Stomach smooth muscle (tissue), 2 donors: ENCODE measurements around the gene LIG3.
"Not testable (repeated sequence)": the region's sequence is repeated elsewhere in the genome, so short reads cannot be mapped to it uniquely, and the experiment has no call there.

ENCODE experiments used
- H3K27ac ChIP-seq: one replicate; pipeline ENCODE4 v1.7.0; 2013; ENCODE audit warnings: mild to moderate bottlenecking, low read length, inconsistent platforms
- H3K27me3 ChIP-seq, 2 donors: one replicate each; pipeline ENCODE4 v1.7.0; 2013; ENCODE audit warnings: low read length in 2 of 2; ENCODE audit not compliant: insufficient read depth in 2 of 2, control insufficient read depth in 1 of 2
- H3K36me3 ChIP-seq, 2 donors: one replicate each; pipeline ENCODE4 v1.7.0; 2013; ENCODE audit warnings: low read length in 2 of 2; ENCODE audit not compliant: control insufficient read depth in 2 of 2, insufficient read depth in 2 of 2
- H3K4me1 ChIP-seq: one replicate; pipeline ENCODE4 v1.7.0; 2013; ENCODE audit warnings: low read length; ENCODE audit not compliant: control insufficient read depth, insufficient read depth
- H3K4me3 ChIP-seq, 2 donors: one replicate each; pipeline ENCODE4 v1.7.0; 2013; ENCODE audit warnings: low read length in 2 of 2
- H3K9ac ChIP-seq, 2 donors: one replicate each; pipeline ENCODE4 v1.7.0; 2013; ENCODE audit warnings: low read length in 2 of 2, mild to moderate bottlenecking in 1 of 2
- H3K9me3 ChIP-seq, 2 donors: one replicate each; pipeline ENCODE4 v1.7.0; 2013; ENCODE audit warnings: low read length in 2 of 2; ENCODE audit not compliant: control insufficient read depth in 2 of 2
- donor health status: healthy.
- donor health status: Pancreatic carcinoma.

The LIG3 gene

DNA sequence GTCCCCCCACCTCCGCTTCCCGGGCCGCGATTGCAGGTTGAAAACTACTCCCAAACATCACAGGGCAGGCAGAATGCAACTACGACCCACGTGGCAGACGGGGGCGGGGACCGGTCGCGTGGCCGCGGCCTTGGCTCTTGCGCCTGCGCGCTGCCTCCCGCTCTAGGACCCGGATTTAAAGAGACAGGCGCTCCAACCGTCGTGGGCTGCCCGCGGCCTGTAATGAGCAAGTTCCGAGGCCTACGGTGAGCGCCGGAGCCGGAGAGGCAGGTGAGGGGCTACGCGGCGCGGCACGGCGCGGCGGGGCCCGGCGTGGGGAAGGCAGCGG, at the start of gene LIG3:
Gene LIG3, plus strand, starts transcription at position 160 of the 328 bp plus-strand sequence. CDS start 2,494 bp downstream, outside the sequence.
- Histone ChIP-seq H3K4me3 (peak within 1 kb of the TSS; percentile 70 to 82), H3K27me3 (no peaks in the 10 kb centered on the region), H3K9ac (peak within 1 kb of the TSS; percentile 94 to 99), H3K36me3 (peaks cover 7% of the 10 kb centered on the region in 2 donors), H3K27ac (peak within 1 kb of the TSS; percentile 96), H3K9me3 (no peaks in the 10 kb centered on the region), H3K4me1 (peaks cover 17% of the 10 kb centered on the region)

DNA sequence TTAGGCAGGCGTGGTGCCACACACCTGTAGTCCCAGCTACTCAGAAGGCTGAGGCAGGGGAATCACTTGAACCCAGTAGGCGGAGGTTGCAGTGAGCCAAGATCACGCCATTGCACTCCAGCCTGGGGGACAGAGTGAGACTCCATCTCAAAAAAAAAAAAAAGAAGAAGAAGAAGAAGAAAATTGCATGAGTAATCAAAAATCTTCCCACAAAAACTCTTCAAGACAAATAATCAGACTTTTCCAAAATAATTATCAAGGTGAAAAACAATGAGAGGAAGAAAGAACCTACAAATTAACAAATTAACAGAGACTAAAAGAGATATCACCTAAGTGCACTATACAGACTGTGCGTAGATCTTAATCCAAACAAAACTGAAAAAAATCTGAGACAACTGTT, 29.5 kb upstream of the LIG3 start:
- not testable (repeated sequence) for H3K27me3 ChIP-seq, H3K36me3 ChIP-seq, H3K4me1 ChIP-seq, H3K9me3 ChIP-seq, H3K27ac ChIP-seq, H3K9ac ChIP-seq, H3K4me3 ChIP-seq

DNA sequence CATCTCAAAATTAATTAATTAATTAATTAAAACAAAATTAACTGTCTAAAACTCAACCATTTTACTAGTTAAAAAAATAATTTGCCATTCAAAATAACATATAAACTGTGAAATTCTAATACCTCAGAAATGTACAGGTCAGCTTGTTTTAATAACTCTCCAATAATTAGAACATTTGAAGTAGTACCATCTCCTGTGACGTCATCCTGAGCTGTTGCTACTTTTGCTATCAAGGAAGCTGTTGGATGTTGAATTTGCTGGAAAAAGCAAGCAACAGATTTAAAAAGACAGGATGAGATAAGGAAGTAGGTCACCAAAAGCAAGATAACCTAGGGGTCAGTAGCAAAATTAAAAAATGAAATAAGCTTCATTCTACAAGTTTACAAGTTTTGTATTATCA, 21.9 kb upstream of the LIG3 start:
- peaks cover 16% of the 10 kb centered on the region for H3K4me1 ChIP-seq
- no peaks in the 10 kb centered on the region for H3K36me3 ChIP-seq
- no peaks in the 10 kb centered on the region for H3K9me3 ChIP-seq
- H3K27me3 ChIP-seq, result no peaks in the 10 kb centered on the region
- no peak overlapping the region for H3K27ac ChIP-seq
- no peak overlapping the region for H3K4me3 ChIP-seq
- H3K9ac ChIP-seq, result no peak overlapping the region

DNA sequence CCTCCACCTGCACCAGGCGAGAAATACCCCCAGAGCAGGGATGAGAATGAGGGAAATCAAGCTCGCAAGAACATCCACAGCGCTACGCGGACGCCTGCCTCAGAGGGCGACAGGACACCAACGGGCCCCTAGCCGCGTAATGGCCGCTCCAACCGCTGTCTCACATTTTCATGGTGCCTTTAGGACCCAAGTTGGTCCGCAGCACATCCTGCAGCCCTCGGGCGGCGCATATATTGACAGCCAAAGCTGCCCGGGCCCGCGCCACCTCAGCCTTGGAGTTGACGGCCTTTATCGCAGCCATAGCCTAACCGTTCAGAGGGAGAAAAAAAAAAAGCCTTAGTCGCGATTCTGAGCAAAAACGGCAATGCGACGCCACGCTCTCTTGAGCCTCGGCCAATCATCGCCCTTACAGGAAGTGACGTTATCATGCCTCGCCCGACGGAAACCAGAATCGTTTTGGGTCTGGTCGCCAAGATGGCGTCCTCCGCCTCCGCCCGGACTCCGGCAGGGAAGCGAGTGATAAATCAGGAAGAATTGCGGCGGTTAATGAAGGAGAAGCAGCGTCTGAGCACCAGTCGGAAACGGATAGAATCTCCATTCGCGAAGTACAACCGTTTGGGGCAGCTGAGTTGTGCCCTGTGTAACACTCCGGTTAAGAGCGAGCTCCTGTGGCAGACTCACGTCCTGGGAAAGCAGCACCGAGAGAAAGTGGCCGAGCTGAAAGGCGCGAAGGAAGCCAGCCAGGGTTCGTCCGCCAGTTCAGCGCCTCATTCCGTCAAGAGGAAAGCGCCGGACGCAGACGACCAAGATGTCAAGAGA, 19.0 kb upstream of the LIG3 start, which contains the start of the genes CCT6B and ZNF830:
Gene CCT6B, minus strand, starts transcription at position 368 of the 819 bp plus-strand sequence. Its CDS starts 67 bp downstream, at position 301.
Gene ZNF830, plus strand, starts transcription at position 448 of the 819 bp plus-strand sequence. Its CDS starts 27 bp downstream, at position 475.
- peaks cover 16% of the 10 kb centered on the region for H3K4me1 ChIP-seq
- no peaks in the 10 kb centered on the region for H3K9me3 ChIP-seq
- peak within 1 kb of the TSS; percentile 98 to 100 for H3K4me3 ChIP-seq
- peak within 1 kb of the TSS; percentile 99 for H3K27ac ChIP-seq
- H3K9ac ChIP-seq, result peak within 1 kb of the TSS; percentile 98 to 99
- peaks cover 7 to 12% of the 10 kb centered on the region in 2 donors for H3K36me3 ChIP-seq
- no peaks in the 10 kb centered on the region for H3K27me3 ChIP-seq

GRCh38 chr17:34974179-34974578, 6.1 kb upstream of the LIG3 start:
- Histone ChIP-seq H3K4me3 (no peak overlapping the region), H3K9me3 (no peaks in the 10 kb centered on the region), H3K36me3 (no peaks in the 10 kb centered on the region), H3K27me3 (no peaks in the 10 kb centered on the region), H3K9ac (no peak overlapping the region), H3K27ac (no peak overlapping the region), H3K4me1 (no peaks in the 10 kb centered on the region)

GRCh38 chr17:34974794-34975785, 5.2 kb upstream of the LIG3 start:
- Histone ChIP-seq H3K9ac (no peak overlapping the region), H3K27me3 (no peaks in the 10 kb centered on the region), H3K36me3 (no peaks in the 10 kb centered on the region), H3K9me3 (no peaks in the 10 kb centered on the region), H3K4me1 (peaks cover 4% of the 10 kb centered on the region), H3K4me3 (no peak overlapping the region), H3K27ac (no peak overlapping the region)

GRCh38 chr17:34979153-34979552, 1.2 kb upstream of the LIG3 start:
- H3K27ac ChIP-seq, result no peak overlapping the region
- peak overlapping the region in 1 of 2 donors; percentile 42 for H3K4me3 ChIP-seq
- H3K9ac ChIP-seq, result peak overlapping the region in 1 of 2 donors; percentile 99
- peaks cover 3 to 7% of the 10 kb centered on the region in 2 donors for H3K36me3 ChIP-seq
- H3K9me3 ChIP-seq, result no peaks in the 10 kb centered on the region
- peaks cover 17% of the 10 kb centered on the region for H3K4me1 ChIP-seq
- H3K27me3 ChIP-seq, result no peaks in the 10 kb centered on the region

- H3K4me1 ChIP-seq, result peaks cover 17% of the 10 kb centered on the region
- peak overlapping the region; percentile 94 to 99 for H3K9ac ChIP-seq
- no peaks in the 10 kb centered on the region for H3K9me3 ChIP-seq
- H3K27ac ChIP-seq, result peak overlapping the region; percentile 96
- H3K4me3 ChIP-seq, result peak overlapping the region; percentile 42 to 82
- peaks cover 3 to 7% of the 10 kb centered on the region in 2 donors for H3K36me3 ChIP-seq
- H3K27me3 ChIP-seq, result no peaks in the 10 kb centered on the region
Observed at GRCh38 chr17:34979650-34980352, 511 bp upstream of the LIG3 start.

DNA sequence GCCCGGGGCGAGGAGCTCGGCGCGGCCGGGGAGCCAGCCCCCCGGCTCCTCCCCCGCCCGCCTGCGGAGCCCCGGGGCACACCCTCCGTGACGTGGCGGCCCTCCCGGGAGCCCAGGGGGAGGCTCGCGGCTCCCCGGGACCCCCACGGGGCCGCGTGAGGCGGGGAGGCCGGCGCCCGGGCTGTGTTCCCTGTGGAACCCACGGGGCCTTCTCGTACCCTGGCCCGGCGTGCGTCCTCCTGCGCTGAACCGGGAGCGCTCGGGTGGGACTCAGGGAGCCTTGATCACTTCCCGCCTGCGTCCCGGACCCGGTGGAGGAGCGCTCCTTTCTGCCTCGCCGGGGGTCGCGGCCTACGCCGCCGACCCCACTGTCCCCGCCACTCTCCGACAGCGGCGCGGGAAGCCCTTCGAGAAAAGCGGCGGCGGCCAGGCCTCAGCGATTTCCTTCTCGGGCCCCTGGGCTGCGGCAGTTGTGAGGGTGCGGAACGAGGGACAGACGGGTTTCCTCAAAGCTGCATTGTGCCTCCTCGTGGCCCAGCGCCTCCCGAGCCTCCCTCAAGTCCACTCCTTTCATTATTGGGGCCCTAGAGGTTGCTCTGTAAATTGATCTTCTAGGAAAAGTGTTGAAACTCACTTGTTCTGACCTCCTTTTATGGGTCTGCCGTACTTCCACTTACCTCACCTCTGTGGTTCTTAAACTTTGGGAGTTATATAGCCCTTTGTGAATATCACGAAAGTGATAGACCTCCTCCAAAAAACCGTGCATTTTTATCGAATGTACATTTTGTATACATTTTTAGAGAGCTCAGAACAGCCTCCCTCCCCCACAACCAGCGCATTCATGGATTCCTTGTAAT, 597 bp downstream of the LIG3 start:
- peak overlapping the region; percentile 96 for H3K27ac ChIP-seq
- H3K9ac ChIP-seq, result peak overlapping the region; percentile 94 to 99
- H3K9me3 ChIP-seq, result no peaks in the 10 kb centered on the region
- peaks cover 7 to 13% of the 10 kb centered on the region in 2 donors for H3K36me3 ChIP-seq
- H3K27me3 ChIP-seq, result no peaks in the 10 kb centered on the region
- H3K4me1 ChIP-seq, result peaks cover 17% of the 10 kb centered on the region
- peak overlapping the region; percentile 70 to 82 for H3K4me3 ChIP-seq
